Lung (tissue), 12 donors: Measurements from ENCODE around the gene DTWD2. TPM values are rescaled to one million over a fixed set of nuclear protein-coding genes. Genes with fewer than 3 reads are reported as not detected.
A peak's percentile ranks its signal among the peaks of the same experiment; 100 is the strongest.

Experiments
- ATAC-seq: fragments of 200-7000 bp; cut with Tn5 transposase; one replicate; pipeline ENCODE4 v1.9.1; 2020; ENCODE audit warnings: moderate number of reproducible peaks; ENCODE audit not compliant: insufficient read depth, low FRiP score
- DNase-seq, 3 donors: peaks; one replicate each; pipeline ENCODE4 v3.0.0-alpha.2; 2013 to 2017
- H3K27ac ChIP-seq, 2 donors: one replicate each; pipeline ENCODE4 v1.5.1; 2013; ENCODE audit warnings: mild to moderate bottlenecking in 2 of 2, moderate library complexity in 2 of 2, control low read depth in 1 of 2, inconsistent platforms in 1 of 2, low read depth in 1 of 2, low read length in 1 of 2
- H3K27me3 ChIP-seq, 3 donors: one replicate each; pipeline ENCODE4 v1.5.1; 2013; ENCODE audit warnings: low read length in 2 of 3; ENCODE audit not compliant: control insufficient read depth in 3 of 3, insufficient read depth in 3 of 3
- H3K36me3 ChIP-seq, 4 donors: one replicate each; pipeline ENCODE4 v1.5.1; 2013; ENCODE audit warnings: low read length in 4 of 4, mild to moderate bottlenecking in 1 of 4, moderate library complexity in 1 of 4; ENCODE audit not compliant: control insufficient read depth in 4 of 4, insufficient read depth in 4 of 4
- H3K4me1 ChIP-seq, 5 donors: one replicate each; pipeline ENCODE4 v1.5.1; 2013; ENCODE audit warnings: low read length in 5 of 5, mild to moderate bottlenecking in 2 of 5, moderate library complexity in 1 of 5; ENCODE audit not compliant: control insufficient read depth in 5 of 5, insufficient read depth in 5 of 5
- H3K4me3 ChIP-seq: one replicate; pipeline ENCODE4 v1.5.1; 2013; ENCODE audit warnings: mild to moderate bottlenecking, control low read depth, moderate library complexity
- H3K9ac ChIP-seq, 2 donors: one replicate each; pipeline ENCODE4 v1.5.1; 2013; ENCODE audit warnings: low read length in 2 of 2, control low read depth in 1 of 2; ENCODE audit not compliant: insufficient read depth in 1 of 2
- H3K9me3 ChIP-seq, 4 donors: one replicate each; pipeline ENCODE4 v1.5.1; 2013; ENCODE audit warnings: low read length in 3 of 4, mild to moderate bottlenecking in 1 of 4, moderate library complexity in 1 of 4; ENCODE audit not compliant: control insufficient read depth in 4 of 4, insufficient read depth in 3 of 4
- CTCF ChIP-seq: IDR thresholded peaks from 2 replicates; pipeline ENCODE4 v1.5.1; 2012; ENCODE audit warnings: mild to moderate bottlenecking; ENCODE audit errors: control extremely low read depth, extremely low read depth
- WGBS, 2 donors: extraction: QIAGEN DNeasy Blood & Tissue Kit; methylation state at CpG; one replicate each; pipeline ENCODE4 v1.1.7; 2013; 5-methylcytosine and 5-hydroxymethylcytosine counted together
- polyA plus RNA-seq, 2 donors: library from polyadenylated mRNA; stranded (reverse); fragments of 200-250 nt; gene quantifications; one replicate each; pipeline ENCODE4 v1.2.1, GENCODE V29; 2013
- total RNA-seq, 2 donors: library from RNA; depleted of rRNA in 1 of 2; stranded (reverse); fragments of >200 nt in 1 of 2; gene quantifications; one replicate each; pipeline ENCODE4 v1.2.1, GENCODE V29; 2014 to 2021
- donor health status: control.
- donor health status: control.
- donor health status: Bipolar disorder and iron deficiency.
- donor health status: healthy.
- donor health status: DM: yes; HTN: yes; CAD: no.

Gene DTWD2
- total and polyA plus RNA-seq, 4 donors: 1.7 to 11.4 (median 5.2) TPM

- no peak overlapping the region for H3K4me3 ChIP-seq
- H3K27me3 ChIP-seq: no peaks in the 10 kb centered on the region
- DNase-seq (no peak), ATAC-seq (no peak)
- H3K9ac ChIP-seq: no peak overlapping the region
- no peaks in the 10 kb centered on the region for H3K9me3 ChIP-seq
- 89 to 93% methylated on average over 3 of the region's 3 CpGs for WGBS, 2 donors
- H3K27ac ChIP-seq: no peak overlapping the region
- H3K36me3 ChIP-seq: no peaks in the 10 kb centered on the region
- peaks cover 0 to 24% (median 4%) of the 10 kb centered on the region in 5 donors for H3K4me1 ChIP-seq
- no peak for TF ChIP-seq CTCF
Observed at GRCh38 chr5:118794281-118794680, 194.1 kb downstream of the DTWD2 start.

- H3K36me3 ChIP-seq: no peaks in the 10 kb centered on the region
- DNase-seq: peak in 1 of 3 donors; percentile 32
- 48 to 59% methylated on average over 2 of the region's 2 CpGs for WGBS, 2 donors
- H3K9ac ChIP-seq: no peak overlapping the region
- no peak overlapping the region for H3K27ac ChIP-seq
- no peaks in the 10 kb centered on the region for H3K9me3 ChIP-seq
- H3K27me3 ChIP-seq: no peaks in the 10 kb centered on the region
- H3K4me1 ChIP-seq: peaks cover 0 to 24% (median 4%) of the 10 kb centered on the region in 5 donors
- no peak for ATAC-seq
- H3K4me3 ChIP-seq: no peak overlapping the region
- TF ChIP-seq CTCF: no peak
Observed at GRCh38 chr5:118793652-118794051, 194.7 kb downstream of the DTWD2 start.

GRCh38 chr5:118793091-118793490, 195.3 kb downstream of the DTWD2 start:
- DNase-seq (no peak), ATAC-seq (no peak)
- 72 to 88% methylated on average over 3 of the region's 3 CpGs for WGBS, 2 donors
- H3K27me3 ChIP-seq: no peaks in the 10 kb centered on the region
- H3K27ac ChIP-seq: no peak overlapping the region
- H3K4me1 ChIP-seq: peaks cover 0 to 24% (median 4%) of the 10 kb centered on the region in 5 donors
- no peak overlapping the region for H3K4me3 ChIP-seq
- no peak overlapping the region for H3K9ac ChIP-seq
- no peak for TF ChIP-seq CTCF
- H3K36me3 ChIP-seq: no peaks in the 10 kb centered on the region
- H3K9me3 ChIP-seq: no peaks in the 10 kb centered on the region
